ENCODE measurements around the gene TPT1.

GRCh38 chr13:45316338-45316737, 24.6 kb downstream of the TPT1 start:
- TF ChIP-seq CTCF (IDR thresholded peaks at IDR 0.05) (no peak), EP300 (IDR thresholded peaks at IDR 0.05) (no peak), PHF8 (IDR thresholded peaks at IDR 0.05; ENCODE audit: borderline replicate concordance, low read depth) (no peak), POLR2A (IDR thresholded peaks at IDR 0.05; ENCODE audit: low read length) (no peak)

All from A549 (cell line).